Fibroblast of peridontal ligament (primary cell): ENCODE data around the gene CTSF.

Experiments
- DNase-seq: peaks from one replicate; pipeline ENCODE4 v3.0.0-alpha.2; 2010; ENCODE audit errors: extremely low read depth

The CTSF gene

GRCh38 chr11:66532784-66533183 lies 35.6 kb downstream of the CTSF start:
- DNase-seq: no peak

- no peak for DNase-seq
These were observed 36.6 kb downstream of the CTSF start for GRCh38 chr11:66531841-66532240.

DNA sequence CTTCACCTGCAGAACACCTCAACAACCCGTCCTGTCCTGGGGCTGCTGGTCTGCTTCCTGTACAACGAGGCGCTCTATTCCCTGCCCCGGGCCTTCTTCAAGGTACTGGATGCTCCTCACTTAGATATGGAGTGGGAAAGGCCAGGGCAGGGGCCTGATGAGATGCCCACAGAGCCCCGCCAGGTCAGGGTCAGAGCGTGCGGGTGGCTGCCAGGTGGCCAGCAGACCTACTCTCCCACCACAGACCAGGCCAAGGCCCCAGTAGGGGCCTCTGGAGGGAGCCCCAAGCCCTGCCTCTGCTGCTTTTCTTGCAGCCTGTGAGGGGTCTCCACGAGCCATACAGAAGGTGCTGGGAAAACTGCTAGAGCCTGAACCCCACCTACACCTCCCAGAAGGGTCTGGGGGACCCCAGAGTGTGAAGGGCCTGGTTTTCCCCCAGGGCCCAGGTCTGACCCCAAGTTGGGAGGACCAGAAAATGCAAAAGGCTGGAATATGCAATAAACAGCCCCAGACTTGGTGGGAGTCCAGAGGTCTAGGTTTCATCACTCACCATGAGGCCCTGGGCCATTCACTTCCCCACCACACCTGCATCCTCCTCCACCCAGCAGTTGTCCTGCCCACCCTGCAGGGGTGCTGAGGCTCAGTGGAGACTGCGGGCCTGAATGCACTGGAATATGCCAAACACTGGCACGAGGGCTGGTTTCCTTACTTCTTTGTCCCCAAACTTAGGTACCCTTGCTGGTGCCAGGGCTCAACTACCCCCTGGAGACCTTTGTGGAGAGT lies 37.3 kb downstream of the CTSF start:
- no peak for DNase-seq

DNA sequence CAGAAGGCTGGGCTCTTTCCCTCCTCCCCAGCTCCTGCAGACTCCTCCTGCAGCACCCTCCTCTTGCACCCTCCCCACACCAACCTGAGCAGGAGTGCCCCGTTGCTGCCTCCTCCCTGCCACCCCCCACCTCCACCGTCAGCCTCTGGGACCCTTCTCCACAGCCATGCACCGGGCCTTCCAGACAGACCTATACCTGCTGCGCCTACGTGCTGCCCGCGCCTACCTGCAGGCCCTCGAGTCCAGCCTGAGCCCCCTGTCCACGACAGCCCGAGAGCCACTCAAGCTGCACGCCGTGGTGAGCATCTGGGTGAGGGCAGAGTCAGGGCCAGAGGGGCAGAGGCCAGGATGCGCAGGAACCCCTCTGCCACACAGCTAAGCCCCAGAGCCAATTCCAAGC lies 38.8 kb downstream of the CTSF start:
- DNase-seq: no peak

GRCh38 chr11:66529069-66529468 lies 39.3 kb downstream of the CTSF start:
- no peak for DNase-seq

DNA sequence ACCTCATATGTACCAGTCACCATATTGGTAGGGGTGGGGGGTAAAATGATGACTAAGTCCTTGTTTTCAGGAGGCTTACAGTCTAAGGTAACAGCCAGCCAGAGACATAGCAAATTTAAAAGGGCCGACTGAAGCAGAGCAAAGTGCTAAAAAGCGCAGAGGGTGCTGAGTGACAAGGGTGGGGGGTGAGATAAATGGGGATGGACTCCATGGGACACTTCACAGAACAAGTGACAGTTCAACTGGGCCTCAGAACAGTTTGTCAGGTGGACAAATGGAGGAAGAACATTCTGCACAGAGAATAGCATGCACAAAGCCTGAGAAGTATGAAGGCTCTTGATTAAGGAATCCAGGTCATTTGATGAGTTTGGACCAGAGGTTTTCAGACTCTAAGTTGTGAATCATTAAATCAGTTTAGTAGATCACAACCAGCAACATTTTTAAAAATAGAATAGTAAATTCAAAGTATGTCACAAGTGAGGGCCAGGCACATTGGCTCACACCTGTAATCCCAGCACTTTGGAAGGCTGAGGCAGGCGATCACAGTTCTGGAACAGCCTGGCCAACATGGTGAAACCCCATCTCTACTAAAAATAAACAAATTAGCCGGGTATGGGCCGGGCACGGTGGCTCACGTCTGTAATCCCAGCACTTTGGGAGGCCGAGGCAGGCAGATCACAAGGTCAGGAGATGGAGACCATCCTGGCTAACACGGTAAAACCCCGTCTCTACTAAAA lies 43.9 kb downstream of the CTSF start:
- no peak for DNase-seq

DNA sequence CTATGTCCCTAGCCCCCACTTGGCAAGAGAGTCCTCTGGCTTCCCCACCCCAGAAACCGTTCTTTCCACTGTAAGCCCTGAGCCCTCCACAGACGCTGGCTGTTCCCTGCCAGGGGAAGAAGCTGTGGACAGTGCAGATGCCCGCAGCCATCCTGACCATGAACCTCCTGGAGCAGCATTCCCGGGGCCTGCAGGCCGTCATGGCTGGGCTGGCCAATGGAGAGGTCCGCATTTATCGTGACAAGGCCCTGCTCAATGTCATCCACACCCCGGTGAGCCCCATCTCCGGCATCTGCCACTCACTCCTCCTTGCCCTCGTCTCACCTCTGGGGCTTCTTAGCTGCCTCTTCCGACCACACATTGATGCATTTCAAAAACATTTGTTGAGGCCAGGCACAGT lies 44.8 kb downstream of the CTSF start:
- no peak for DNase-seq
